Stomach (tissue), 4 donors: ENCODE measurements around the gene VAMP2.

Experiments used
- CTCF ChIP-seq, 7 experiments: fragments of 450-650 bp in 4 of 7; fragments of 200-600 bp in 3 of 7; sonication (generic) in 3 of 7; IDR thresholded peaks; one replicate each; pipeline ENCODE4 v1.5.1; 2016 to 2019; ENCODE audit warnings: antibody characterized with exemption in 7 of 7, control low read depth in 2 of 7, mild to moderate bottlenecking in 1 of 7
- EP300 ChIP-seq: sonication (generic); formaldehyde crosslinking; IDR thresholded peaks from one replicate; pipeline ENCODE4 v1.6.1; 2017; ENCODE audit warnings: antibody characterized with exemption
- POLR2AphosphoS5 ChIP-seq, 3 donors: sonication (generic); formaldehyde crosslinking; IDR thresholded peaks; one replicate each; pipeline ENCODE4 v1.6.1; 2016; ENCODE audit warnings: antibody characterized with exemption in 3 of 3

- TF ChIP-seq CTCF (IDR thresholded peaks at IDR 0.05), result no peak
- TF ChIP-seq POLR2AphosphoS5 (IDR thresholded peaks at IDR 0.05), result no peak
- no peak for TF ChIP-seq EP300
These were observed 38.2 kb downstream of the VAMP2 start for GRCh38 chr17:8124350-8125153.
